Mesothelial cell of epicardium (in vitro differentiated cells): Measurements from ENCODE around the gene MAN2A2. TPM values are rescaled to one million over a fixed set of nuclear protein-coding genes. Genes with fewer than 3 reads are reported as not detected.

Experiments
- DNase-seq, 2 experiments: peaks; one replicate each; pipeline ENCODE4 v3.0.0; 2021; ENCODE audit warnings: low spot score in 2 of 2; ENCODE audit not compliant: unreplicated experiment in 2 of 2
- H3K27ac Mint-ChIP-seq: 2 replicates; pipeline ENCODE4 v1.8.0; 2021; ENCODE audit warnings: mixed read lengths
- H3K27me3 Mint-ChIP-seq: 2 replicates; pipeline ENCODE4 v1.8.0; 2021; ENCODE audit warnings: low read depth, mixed read lengths
- H3K36me3 Mint-ChIP-seq: 2 replicates; pipeline ENCODE4 v1.8.0; 2021; ENCODE audit warnings: mixed read lengths
- H3K4me1 Mint-ChIP-seq: 2 replicates; pipeline ENCODE4 v1.8.0; 2021; ENCODE audit warnings: mixed read lengths
- H3K4me3 Mint-ChIP-seq: 2 replicates; pipeline ENCODE4 v1.8.0; 2021; ENCODE audit warnings: mild to moderate bottlenecking, moderate library complexity, mixed read lengths
- H3K9me3 Mint-ChIP-seq: 2 replicates; pipeline ENCODE4 v1.8.0; 2021; ENCODE audit warnings: mixed read lengths
- CTCF ChIP-seq: fragments of 200-600 bp; sonication (generic); IDR thresholded peaks from one replicate; pipeline ENCODE4 v1.5.0; 2021; ENCODE audit warnings: antibody characterized with exemption; ENCODE audit not compliant: unreplicated experiment
- total RNA-seq: library from RNA; stranded (reverse); gene quantifications from 3 replicates; pipeline ENCODE4 v1.2.1, GENCODE V29; 2021

MAN2A2 gene
- total RNA-seq, 1 donor from 2014 or later: 104 TPM

- peaks cover 27% of the 10 kb centered on the region for H3K36me3 Mint-ChIP-seq
- no peak overlapping the region for H3K4me3 Mint-ChIP-seq
- no peaks in the 10 kb centered on the region for H3K9me3 Mint-ChIP-seq
- no peaks in the 10 kb centered on the region for H3K27me3 Mint-ChIP-seq
- peaks cover 24% of the 10 kb centered on the region for H3K4me1 Mint-ChIP-seq
- no peak overlapping the region for H3K27ac Mint-ChIP-seq
- DNase-seq: no peak
- no peak for TF ChIP-seq CTCF
Observed at GRCh38 chr15:90877315-90877714, 25.8 kb upstream of the MAN2A2 start.

DNA sequence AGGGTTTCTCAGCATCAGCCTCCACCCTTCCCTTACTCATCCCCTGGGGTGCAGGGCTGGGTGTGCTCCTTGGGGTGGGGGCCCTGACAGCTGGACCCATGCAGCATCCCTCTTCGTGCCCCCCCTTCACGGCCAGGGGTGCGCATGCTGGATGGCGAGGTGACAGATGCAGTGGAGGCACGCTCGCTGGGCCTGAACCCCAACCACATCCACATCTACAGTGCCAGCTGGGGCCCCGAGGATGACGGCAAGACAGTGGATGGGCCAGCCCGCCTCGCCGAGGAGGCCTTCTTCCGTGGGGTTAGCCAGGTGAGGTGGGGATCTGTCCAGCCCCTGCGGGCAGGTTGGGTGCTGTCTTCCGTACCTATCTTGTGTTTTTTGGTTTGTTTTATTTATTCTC lies 25.1 kb upstream of the MAN2A2 start:
- Mint-ChIP-seq H3K4me1 (peaks cover 18% of the 10 kb centered on the region), H3K27me3 (no peaks in the 10 kb centered on the region), H3K36me3 (peaks cover 27% of the 10 kb centered on the region), H3K9me3 (no peaks in the 10 kb centered on the region), H3K4me3 (no peak overlapping the region), H3K27ac (no peak overlapping the region)
- DNase-seq: no peak
- no peak for TF ChIP-seq CTCF

- H3K4me1 Mint-ChIP-seq: peaks cover 17% of the 10 kb centered on the region
- no peak for DNase-seq
Observed at GRCh38 chr15:90878660-90879059, 24.4 kb upstream of the MAN2A2 start.

DNA sequence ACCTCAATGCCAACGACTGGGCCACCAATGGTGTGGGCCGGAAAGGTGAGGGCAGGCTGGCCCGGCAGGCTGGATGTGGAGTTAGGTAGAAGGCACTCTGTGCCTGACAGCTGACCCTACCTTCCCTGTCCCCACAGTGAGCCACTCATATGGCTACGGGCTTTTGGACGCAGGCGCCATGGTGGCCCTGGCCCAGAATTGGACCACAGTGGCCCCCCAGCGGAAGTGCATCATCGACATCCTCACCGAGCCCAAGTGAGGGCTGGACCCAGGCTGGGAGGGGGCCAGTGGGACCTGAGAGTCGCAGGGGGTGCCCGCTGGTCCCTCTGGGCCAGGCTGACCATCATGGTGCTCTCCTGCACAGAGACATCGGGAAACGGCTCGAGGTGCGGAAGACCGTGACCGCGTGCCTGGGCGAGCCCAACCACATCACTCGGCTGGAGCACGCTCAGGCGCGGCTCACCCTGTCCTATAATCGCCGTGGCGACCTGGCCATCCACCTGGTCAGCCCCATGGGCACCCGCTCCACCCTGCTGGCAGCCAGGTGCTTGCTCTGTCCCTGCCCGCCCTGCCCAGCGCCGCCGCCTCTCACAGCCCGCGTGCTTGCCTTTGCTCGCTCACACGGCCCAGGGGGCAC lies 23.3 kb upstream of the MAN2A2 start:
- Mint-ChIP-seq H3K4me1 (peaks cover 10% of the 10 kb centered on the region), H3K36me3 (peaks cover 27% of the 10 kb centered on the region), H3K27ac (no peak overlapping the region), H3K27me3 (no peaks in the 10 kb centered on the region), H3K9me3 (no peaks in the 10 kb centered on the region), H3K4me3 (no peak overlapping the region)
- TF ChIP-seq CTCF: no peak
- no peak for DNase-seq

More at GRCh38 chr15:90878660-90879059, 24.4 kb upstream of the MAN2A2 start:
- H3K4me3 Mint-ChIP-seq: no peak overlapping the region
- peaks cover 27% of the 10 kb centered on the region for H3K36me3 Mint-ChIP-seq
- no peak for TF ChIP-seq CTCF
- H3K27me3 Mint-ChIP-seq: no peaks in the 10 kb centered on the region
- no peak overlapping the region for H3K27ac Mint-ChIP-seq
- no peaks in the 10 kb centered on the region for H3K9me3 Mint-ChIP-seq

DNA sequence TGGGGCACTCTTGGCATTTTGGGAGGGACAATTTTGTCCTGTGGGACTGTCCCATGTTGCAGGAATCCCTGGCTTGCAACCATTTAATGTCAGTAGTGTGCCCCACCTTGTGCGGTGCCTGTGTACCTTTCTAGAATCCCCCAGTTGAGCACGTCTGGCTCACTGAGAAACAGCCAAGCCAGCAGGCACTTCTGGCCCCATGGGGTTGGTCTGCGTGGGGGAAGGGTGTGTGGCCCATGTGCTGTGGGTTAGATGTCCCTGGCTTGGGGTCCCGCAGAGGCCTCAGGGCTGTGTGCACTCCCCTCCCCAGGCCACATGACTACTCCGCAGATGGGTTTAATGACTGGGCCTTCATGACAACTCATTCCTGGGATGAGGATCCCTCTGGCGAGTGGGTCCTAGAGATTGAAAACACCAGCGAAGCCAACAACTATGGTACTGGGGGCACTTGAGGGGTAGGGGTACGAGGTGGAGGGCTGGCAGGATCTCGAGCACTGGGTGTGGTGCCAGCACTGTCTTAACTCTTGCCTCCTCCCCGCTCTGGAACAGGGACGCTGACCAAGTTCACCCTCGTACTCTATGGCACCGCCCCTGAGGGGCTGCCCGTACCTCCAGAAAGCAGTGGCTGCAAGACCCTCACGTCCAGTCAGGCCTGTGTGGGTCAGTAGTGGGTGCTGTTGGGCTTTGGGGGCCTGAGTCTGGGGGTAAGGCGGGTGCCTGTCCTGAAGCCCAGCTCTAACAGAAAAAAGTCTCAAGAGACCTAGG lies 22.5 kb upstream of the MAN2A2 start:
- Mint-ChIP-seq H3K27me3 (no peaks in the 10 kb centered on the region), H3K36me3 (peaks cover 27% of the 10 kb centered on the region), H3K4me3 (no peak overlapping the region), H3K9me3 (no peaks in the 10 kb centered on the region), H3K4me1 (peaks cover 16% of the 10 kb centered on the region), H3K27ac (no peak overlapping the region)
- DNase-seq: no peak
- no peak for TF ChIP-seq CTCF
